GM23338 (cell line): Measurements from ENCODE around the gene IRF2.

ENCODE experiments used
- CREB1 ChIP-seq: fragments of 250-450 bp; sonication (Bioruptor Pico); IDR thresholded peaks from 2 replicates; pipeline ENCODE4 v1.5.0; 2020; ENCODE audit warnings: low read depth, mild to moderate bottlenecking, moderate library complexity
- CTCF ChIP-seq, 2 experiments: fragments of 200-600 bp in 1 of 2; sonication (generic) in 1 of 2; conservative IDR thresholded peaks; 2 replicates each; pipeline versions ENCODE4 v1.5.1 to v1.6.1; 2016 to 2017; ENCODE audit warnings: antibody characterized with exemption in 2 of 2, low read depth in 2 of 2, mild to moderate bottlenecking in 2 of 2, moderate library complexity in 1 of 2
- ETS1 ChIP-seq: IDR thresholded peaks from 2 replicates; pipeline ENCODE4 v1.6.1; 2016; ENCODE audit warnings: antibody characterized with exemption
- EZH2 ChIP-seq: fragments of 200-600 bp; sonication (generic); IDR thresholded peaks from one replicate; pipeline ENCODE4 v1.8.0; 2017; ENCODE audit warnings: antibody characterized with exemption, mild to moderate bottlenecking, low read depth; ENCODE audit not compliant: unreplicated experiment
- EZH2phosphoT487 ChIP-seq: fragments of 200-600 bp; sonication (generic); IDR thresholded peaks from one replicate; pipeline ENCODE4 v1.8.1; 2018; ENCODE audit warnings: antibody characterized with exemption; ENCODE audit not compliant: unreplicated experiment
- JUNB ChIP-seq: IDR thresholded peaks from one replicate; pipeline ENCODE4 v1.6.1; 2016; ENCODE audit warnings: antibody characterized with exemption; ENCODE audit not compliant: unreplicated experiment
- NANOG ChIP-seq: IDR thresholded peaks from 2 replicates; pipeline ENCODE4 v1.6.1; 2016; ENCODE audit warnings: antibody characterized with exemption, borderline replicate concordance
- POLR2AphosphoS5 ChIP-seq: IDR thresholded peaks from 2 replicates; pipeline ENCODE4 v1.6.1; 2016; ENCODE audit warnings: antibody characterized with exemption, low read depth
- REST ChIP-seq: IDR thresholded peaks from one replicate; pipeline ENCODE4 v1.6.1; 2018; ENCODE audit warnings: antibody characterized with exemption; ENCODE audit not compliant: unreplicated experiment
- ZNF114 ChIP-seq: fragments of 250-450 bp; sonication (Bioruptor Pico); IDR thresholded peaks from 2 replicates; pipeline ENCODE4 v1.5.0; 2020; ENCODE audit warnings: mild to moderate bottlenecking, moderate library complexity
- ZNF331 ChIP-seq: fragments of 250-450 bp; sonication (Bioruptor Pico); IDR thresholded peaks from 2 replicates; pipeline ENCODE4 v1.5.0; 2020; ENCODE audit warnings: low read depth, mild to moderate bottlenecking, moderate library complexity

- TF ChIP-seq CTCF (conservative IDR thresholded peaks at IDR 0.05; ENCODE audit: low read depth in 2 of 2) (no peak), EZH2 (no peak), EZH2phosphoT487 (no peak), POLR2AphosphoS5 (no peak), CREB1 (CRISPR knock-in tag) (no peak), JUNB (no peak), REST (no peak), ZNF331 (CRISPR knock-in tag) (no peak), NANOG (no peak), ETS1 (no peak), ZNF114 (CRISPR knock-in tag) (no peak)
Measured at GRCh38 chr4:184362396-184362795, 112.0 kb downstream of the IRF2 start.
